ENCODE results near the gene YEATS4.

YEATS4 gene

GRCh38 chr12:69435644-69436043, 76.1 kb downstream of the YEATS4 start:
- no peak for DNase-seq

- DNase-seq, result no peak
Observed at GRCh38 chr12:69437073-69437472, 77.5 kb downstream of the YEATS4 start.

GRCh38 chr12:69438539-69438938, 79.0 kb downstream of the YEATS4 start:
- DNase-seq, result no peak

GRCh38 chr12:69440016-69440415, 80.5 kb downstream of the YEATS4 start:
- DNase-seq, result no peak
